Activated CD8-positive, alpha-beta memory T cell treated with anti-CD3 and anti-CD28 coated beads for 24 hours (primary cell): Measurements from ENCODE around the gene CGREF1.

ENCODE experiments used
- DNase-seq: peaks from one replicate; pipeline ENCODE4 v3.0.0-alpha.2; 2020

The CGREF1 gene

DNA sequence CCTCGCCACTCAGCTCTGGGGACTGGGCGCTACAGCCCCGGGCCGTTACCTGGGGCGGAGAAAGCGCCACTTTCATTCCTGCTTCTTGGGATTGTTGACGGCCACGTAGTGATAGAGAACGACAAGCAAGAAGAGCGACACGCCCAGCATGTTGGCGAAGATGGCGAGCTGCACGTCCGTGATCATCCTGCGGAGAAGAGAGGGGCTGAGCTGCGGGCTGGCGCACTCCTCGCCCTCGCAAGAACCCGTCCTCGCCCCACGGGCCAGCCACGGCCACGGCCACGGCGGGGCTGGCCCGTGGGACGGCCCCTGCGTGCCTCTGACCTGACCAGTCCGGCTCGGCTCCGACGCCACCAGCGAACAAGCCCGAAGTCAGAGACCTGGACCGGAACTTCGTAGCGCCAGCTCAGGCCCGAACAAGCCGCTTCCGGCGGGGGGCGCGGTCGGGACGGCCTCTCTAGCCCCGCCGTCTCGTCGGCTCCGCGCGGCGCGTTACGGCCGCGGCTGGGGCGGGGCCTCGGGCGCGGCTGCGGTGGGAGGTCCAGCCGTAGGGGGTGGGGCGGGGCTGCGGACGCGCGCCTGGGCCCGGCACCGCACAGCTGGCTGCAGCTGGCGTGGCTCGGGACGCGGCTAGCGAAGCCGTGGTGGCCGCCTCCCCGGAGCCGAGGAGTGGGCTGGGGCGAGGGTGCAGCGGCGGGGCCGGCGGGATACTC lies 47.5 kb downstream of the CGREF1 start, which contains the start of gene OST4:
Gene OST4 (minus strand): TSS at position 378 of the 713 bp plus-strand sequence.
- DNase-seq: peak; percentile 95

DNA sequence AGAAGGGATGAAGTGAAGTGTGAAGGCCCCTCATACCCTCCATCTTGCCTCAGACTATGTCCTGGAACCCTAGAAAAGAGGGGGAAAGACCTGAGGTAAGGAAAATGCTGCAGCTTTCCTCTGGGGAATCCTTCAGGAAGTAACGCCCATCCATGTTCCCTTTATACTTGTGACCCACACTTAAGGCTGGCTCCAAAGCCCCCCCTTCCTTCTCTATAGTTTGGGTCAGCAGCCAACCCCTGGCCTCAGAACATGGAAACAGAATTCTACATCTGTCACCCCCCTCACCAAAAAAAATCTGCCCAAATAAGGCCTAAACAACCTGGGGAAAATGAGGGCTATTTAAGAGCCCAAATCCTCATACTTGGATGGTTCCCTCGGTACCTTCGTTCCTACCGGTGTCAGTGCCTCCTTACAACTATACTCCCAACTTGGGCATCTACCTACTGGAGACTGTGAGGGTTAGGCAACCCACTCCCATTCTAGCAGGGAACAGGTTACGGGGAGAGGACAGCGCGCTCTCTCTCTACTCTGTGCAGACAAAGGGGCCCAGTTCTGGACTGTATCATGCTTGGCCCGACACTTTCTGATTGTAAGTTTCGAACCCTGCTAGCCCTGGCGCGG lies 48.2 kb downstream of the CGREF1 start:
- no peak for DNase-seq

DNA sequence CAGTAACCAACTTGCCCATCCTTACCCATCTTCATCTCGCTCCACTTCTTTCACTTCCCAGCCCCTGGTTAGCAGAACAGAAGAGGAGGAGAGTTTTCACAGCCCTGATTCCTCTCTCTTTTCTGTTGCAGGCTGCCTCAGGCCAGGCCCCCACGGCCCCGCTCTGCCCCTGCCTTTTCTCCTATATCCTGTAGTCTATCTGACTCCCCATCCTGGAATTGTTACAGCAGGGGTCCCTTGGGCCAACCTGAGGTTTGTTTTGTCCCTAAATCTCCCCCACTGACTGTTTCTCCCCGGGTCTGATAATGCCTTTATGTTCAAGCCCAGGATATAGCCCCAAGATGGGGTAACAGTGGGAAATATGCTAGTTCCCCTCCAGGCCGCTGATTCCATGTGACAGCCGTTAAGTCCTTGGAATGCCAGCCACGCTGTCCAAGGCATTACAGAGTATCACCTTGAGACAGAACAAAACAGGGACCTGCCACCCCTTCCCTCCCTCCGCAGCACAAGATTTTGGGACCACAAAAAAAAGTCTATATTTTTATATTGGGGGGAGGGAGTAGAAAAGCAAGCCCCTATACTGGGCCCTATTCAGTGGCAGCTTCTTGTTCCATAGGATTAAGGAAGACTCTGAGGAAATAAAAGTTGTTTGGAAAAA lies 48.8 kb downstream of the CGREF1 start:
- DNase-seq: no peak

DNA sequence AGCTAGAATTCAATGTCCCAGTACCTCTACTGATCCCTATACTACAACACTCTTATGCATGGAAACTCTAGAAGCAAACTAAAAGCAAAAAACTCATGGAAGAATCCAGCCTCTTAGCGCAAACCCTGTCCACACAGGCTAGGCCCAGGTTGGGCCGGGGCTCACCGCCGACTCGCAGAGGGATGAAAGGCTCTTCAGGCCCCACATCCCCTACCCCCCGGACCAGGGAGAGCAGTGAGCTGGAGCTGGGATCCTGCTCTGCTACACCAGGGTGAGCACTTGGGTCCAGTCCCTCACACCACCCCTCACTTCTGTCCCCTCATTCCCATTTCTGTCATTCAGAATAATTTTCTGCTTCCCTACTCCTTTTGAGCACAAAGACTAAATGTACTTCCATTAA lies 49.5 kb downstream of the CGREF1 start:
- DNase-seq: no peak

DNA sequence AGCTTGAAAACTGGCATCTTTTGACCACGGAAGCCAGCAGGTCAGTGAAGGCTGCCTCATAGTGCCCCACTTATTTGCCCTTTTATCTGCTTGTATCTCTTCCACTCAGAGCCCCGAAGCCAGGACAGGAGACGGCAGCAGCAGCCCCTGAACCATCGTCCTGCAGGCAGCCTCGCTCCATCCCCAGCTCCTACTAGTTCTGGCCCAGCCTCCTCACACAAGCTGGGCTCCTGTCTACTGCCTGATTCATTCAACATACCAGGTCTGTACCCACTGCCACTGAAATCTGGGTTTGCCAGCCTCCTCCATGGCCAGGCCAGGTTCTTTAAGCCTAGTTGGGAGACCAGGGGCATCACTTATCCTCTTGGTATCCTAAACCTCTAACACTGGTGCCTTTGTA lies 51.5 kb downstream of the CGREF1 start:
- no peak for DNase-seq

DNA sequence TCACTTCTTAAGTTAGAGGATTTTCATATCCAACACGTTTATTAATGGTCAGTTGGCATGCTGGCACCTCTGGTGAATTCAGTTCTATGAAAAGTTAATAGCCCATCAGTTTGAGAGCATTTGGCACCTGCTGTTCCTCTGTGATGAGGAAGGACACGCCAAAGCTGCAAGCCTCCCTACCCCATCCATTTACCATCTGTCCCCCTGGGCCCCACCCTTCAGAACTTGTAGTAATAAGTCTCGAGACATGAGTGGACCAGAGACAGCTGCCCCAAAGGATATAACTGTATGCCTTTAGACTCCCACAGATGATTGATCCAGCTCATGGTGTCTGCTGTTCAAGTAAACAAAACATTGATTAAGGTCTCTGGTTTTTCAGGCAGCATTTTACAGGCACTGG lies 53.8 kb downstream of the CGREF1 start:
- no peak for DNase-seq

DNA sequence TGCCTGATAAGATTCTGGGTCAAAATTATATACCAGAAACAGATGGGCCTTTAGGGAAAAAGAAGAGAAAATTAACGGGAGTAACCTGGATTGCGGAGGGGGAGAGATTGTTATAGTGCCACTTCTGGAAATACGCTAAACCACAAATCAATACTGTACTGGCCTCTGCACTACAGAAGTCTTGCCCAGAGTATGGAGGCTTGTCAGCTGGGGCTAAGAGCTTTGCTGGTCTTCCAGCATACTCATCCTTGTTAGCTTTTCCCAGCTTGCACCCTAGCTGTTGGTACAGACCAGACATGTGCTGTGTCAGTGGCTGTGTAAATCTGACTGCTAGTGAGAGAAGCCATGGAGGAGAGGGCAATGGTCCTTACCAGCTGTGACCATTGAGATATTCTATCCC lies 58.6 kb downstream of the CGREF1 start:
- no peak for DNase-seq

DNA sequence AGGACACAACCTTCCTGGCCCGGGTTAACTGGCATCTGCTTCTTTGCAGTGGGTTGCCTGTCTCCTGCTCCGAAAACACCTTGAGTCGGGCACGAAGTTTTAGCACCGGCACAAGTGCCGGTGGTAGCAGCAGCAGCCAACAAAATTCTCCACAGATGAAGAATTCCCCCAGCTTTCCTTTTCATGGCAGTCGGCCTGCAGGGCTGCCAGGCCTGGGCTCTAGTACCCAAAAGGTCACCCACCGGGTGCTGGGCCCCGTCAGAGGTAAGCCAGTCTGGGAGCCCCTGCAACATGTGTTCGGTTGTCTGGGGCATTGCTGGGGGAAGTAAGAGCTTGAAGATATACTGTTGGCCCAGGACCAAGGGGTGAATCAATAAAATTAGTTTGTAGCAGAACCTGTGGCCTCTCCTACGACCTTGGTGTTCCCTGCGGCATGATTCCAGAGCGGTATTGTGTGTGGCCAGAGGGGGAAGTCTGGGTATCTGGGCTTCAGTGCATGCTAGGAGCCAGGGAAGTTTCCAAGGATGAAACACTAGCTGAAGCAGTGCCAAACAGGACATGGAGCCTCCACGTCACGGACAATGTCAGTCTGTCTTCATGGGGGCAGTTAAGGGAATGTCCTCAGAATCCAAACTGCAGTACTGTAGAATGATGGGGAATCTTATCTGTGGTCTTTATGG lies 59.6 kb downstream of the CGREF1 start:
- DNase-seq: no peak

DNA sequence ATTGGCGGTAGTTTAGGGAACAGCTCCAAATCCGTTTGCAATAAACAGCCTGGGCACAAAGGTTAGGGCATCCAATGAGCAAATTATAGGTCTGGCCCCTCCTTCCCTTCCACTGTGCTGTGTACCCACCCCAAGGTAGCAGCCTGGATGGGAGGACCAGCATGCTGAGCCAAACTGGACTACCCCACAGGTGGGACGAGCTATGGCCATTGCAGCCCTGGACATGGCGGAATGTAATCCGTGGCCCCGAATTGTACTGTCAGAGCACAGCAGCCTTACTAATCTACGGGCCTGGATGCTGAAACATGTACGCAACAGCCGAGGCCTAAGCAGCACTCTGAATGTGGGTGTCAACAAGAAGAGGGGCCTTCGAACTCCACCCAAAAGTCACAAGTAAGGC lies 60.7 kb downstream of the CGREF1 start:
- no peak for DNase-seq

DNA sequence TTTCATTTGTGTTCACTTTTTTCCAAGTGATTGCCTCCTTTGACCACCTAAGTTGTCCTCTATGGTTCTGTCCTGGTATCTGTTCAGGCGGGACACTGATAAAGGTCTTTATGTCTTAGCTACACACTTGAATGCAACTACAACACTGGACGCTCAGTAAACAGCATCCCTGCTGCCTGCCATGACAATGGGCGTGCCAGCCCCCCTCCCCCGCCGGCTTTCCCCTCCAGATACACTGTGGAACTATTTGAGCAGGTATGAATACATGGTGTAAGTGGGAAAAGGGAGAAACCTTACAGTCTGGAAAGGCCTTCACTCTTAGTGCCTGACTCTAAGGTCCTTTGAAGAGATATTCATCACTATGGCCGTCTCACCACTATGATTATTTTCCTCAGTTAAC lies 61.7 kb downstream of the CGREF1 start:
- no peak for DNase-seq

DNA sequence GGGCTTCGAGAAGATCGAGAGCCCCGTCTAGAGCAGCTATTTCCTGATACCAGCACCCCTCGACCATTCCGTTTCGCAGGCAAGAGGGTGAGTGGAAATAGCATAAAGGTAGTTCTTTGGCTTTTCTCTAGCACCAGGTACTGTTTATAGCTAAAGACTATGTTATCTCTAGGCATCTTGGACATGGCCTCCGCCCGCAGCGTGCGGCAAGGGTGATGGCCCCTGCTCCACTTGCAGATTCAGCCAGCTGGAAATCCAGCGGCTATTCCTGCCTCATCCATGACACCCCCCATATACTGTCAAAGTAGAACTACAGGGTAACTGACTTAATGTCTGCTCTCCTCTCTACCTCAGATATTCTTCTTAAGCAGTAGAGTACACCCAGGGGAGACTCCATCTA lies 64.2 kb downstream of the CGREF1 start:
- DNase-seq: no peak

DNA sequence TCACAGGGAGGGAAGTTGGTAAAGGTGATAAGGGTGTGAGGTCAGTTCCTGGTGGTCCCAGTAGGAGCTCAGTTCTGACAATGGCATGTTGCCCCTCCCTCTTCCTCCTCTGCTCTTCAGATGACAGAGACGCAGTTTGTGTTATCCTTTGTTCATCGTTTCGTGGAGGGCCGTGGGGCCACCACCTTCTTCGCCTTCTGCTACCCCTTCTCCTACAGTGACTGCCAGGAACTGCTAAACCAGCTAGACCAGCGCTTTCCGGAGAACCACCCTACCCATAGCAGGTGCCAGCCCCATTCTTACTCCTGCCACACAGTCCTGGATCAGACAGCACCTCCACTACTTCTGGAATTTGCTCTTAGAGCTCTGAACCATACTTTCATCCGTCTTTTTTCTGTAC lies 65.2 kb downstream of the CGREF1 start:
- DNase-seq: no peak

DNA sequence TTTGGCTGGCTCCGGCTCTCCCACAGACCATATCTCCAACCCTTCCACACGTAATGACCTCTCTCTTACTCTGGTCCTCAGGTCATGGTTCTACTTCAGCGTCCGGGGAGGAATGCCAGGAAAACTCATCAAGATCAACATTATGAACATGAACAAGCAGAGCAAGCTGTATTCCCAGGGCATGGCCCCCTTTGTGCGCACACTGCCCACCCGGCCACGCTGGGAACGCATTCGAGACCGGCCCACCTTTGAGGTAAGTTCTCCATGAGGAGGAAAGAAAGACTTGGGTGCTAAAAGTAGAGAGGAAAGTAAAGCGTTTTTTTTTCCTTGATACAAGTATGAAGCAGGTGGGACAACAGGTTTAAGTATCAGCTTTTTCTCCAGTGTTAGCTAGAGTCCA lies 65.6 kb downstream of the CGREF1 start:
- no peak for DNase-seq

DNA sequence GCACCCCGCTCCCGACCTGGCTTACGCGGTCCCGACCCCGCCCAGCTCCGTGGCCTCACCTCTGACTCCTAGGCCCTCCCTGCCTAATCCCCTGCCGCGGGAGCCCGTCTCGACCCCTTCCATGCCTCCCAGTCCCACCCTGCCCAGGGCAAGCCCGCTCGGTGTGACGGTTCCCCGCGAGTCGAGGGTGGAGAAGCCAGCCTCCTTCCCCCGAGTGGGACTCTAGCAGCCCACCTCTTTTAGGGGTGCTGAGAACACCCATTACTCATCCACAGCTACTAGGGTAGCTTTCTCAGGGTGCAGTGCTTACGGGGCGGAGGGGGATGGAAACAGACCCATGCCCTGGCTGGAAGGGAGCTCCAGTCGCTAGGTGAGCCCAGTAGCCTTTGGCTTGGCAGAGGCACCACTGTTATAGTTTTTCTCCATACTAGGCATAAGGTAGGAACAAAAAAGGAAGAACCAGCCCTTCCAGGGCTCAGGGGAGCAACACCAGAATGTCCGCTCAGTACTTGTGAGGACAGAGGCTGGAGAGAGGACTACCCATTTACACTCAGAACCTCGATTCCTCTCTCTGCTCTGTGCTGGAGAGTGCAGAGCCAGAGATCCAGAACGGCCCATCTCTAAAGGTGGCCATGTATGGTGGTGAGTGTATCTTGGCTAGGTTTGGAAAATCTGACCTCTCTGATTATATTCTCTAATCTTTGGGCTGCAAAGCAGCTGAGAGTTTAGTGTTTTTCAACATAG lies 66.9 kb downstream of the CGREF1 start:
- DNase-seq: no peak

DNA sequence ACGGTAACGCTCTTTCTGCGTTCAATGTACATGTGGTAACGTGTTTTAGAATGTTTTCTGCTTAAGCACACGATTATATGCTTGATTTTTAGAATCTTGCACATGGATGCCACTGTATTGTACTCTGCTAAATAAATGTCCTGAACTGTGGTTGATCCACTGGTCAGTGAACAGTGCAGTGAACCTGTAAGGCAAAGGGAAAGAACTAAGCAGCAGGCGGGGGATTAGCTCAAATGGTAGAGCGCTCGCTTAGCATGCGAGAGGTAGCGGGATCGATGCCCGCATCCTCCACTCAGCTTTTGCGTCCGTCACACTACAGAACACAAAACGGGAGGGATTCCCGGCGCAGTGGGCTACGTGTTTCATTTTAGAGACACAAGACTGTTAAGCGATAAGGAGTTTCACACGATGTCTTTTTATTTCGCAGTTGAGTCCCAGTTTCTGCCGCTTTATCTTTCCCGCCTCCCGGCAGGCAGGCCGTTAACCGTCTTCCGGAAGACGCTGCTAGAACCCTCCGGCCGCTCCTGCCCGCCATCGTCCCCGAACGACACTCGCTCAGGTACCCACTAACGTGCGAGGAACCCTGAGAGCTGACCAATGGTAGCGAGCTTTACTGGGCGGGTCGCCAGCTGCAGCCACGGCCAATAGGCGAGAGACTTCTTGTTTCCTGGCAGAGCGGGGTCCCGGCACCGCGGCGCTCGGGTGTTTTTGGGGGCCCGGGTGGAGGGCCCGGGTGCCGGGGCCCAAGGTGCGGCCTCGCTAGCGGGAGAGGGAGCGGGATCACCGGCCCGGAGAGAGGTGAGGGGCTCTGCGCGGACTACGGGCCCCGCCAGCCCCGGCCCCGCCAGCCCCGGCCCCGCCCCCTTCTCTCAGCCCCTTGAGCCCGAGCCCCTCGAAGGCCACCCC lies 67.7 kb downstream of the CGREF1 start, which contains the start of gene AGBL5:
Gene AGBL5 (plus strand): TSS at position 673 of the 906 bp plus-strand sequence. CDS start 1,291 bp downstream, outside the sequence.
- DNase-seq: peak; percentile 99
